ENCODE data around the gene LGMN. TPM values are rescaled to one million over a fixed set of nuclear protein-coding genes. Genes with fewer than 3 reads are reported as not detected.

Gene LGMN
- total and polyA plus RNA-seq, 2 experiments from 2014 or later: 60.0 to 83.5 TPM

DNA sequence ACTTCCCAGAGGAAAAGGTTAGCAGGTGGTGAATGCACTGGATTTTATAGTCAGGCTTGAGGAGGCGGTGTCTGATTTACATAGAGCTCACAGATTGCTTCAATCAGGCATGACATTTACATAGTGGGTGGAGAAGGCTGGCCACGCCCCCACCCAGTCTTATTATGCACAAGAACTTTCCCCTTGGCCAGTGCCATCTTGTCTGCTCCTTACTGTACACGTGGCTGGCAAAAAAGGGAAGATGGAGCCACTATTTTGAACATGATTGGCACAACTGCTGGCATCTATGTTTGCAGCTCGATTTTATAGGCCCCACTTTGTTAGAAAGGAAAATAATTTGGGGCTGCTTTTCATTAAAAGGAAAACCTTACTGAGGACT, 10.9 kb upstream of the LGMN start:
- ATAC-seq: peak; percentile 66
- Histone ChIP-seq H3K27me3 (ENCODE audit: insufficient read depth) (no peaks in the 10 kb centered on the region), H3K9me2 (ENCODE audit: insufficient read depth) (peaks cover 5% of the 10 kb centered on the region; the same call in 1 of the 2 replicates), H3K79me2 (replicated peaks; ENCODE audit: insufficient read depth) (no peaks in the 10 kb centered on the region), H3K27ac (ENCODE audit: low read depth) (no peak overlapping the region), H3F3A (replicated peaks; ENCODE audit: low read depth) (no peaks in the 10 kb centered on the region), H3K4me1 (ENCODE audit: insufficient read depth) (no peaks in the 10 kb centered on the region), H3K4me2 (no peak overlapping the region), H4K20me1 (replicated peaks; ENCODE audit: insufficient read depth) (no peaks in the 10 kb centered on the region), H2AFZ (no peak overlapping the region), H3K36me3 (ENCODE audit: insufficient read depth) (no peaks in the 10 kb centered on the region), H3K4me3 (no peak overlapping the region)
- H3K4me1 Mint-ChIP-seq: no peaks in the 10 kb centered on the region
- H3K27ac Mint-ChIP-seq: no peak overlapping the region
- no peak overlapping the region for H3K4me3 Mint-ChIP-seq
- H3K9me3 Mint-ChIP-seq: no peaks in the 10 kb centered on the region
- DNase-seq (ENCODE audit: low spot score): peak; percentile 39
- H3K27me3 Mint-ChIP-seq (ENCODE audit: insufficient read depth, low read depth, poor library complexity): peaks cover 12% of the 10 kb centered on the region
- TF ChIP-seq ZNF331 (CRISPR knock-in tag; IDR thresholded peaks at IDR 0.05; ENCODE audit: low read depth) (no peak), ZNF114 (CRISPR knock-in tag; IDR thresholded peaks at IDR 0.05) (no peak), JUNB (IDR thresholded peaks at IDR 0.05; ENCODE audit: unreplicated experiment) (no peak), POLR2AphosphoS5 (IDR thresholded peaks at IDR 0.05; ENCODE audit: low read depth) (no peak)
- TF ChIP-seq, protein P1, sequence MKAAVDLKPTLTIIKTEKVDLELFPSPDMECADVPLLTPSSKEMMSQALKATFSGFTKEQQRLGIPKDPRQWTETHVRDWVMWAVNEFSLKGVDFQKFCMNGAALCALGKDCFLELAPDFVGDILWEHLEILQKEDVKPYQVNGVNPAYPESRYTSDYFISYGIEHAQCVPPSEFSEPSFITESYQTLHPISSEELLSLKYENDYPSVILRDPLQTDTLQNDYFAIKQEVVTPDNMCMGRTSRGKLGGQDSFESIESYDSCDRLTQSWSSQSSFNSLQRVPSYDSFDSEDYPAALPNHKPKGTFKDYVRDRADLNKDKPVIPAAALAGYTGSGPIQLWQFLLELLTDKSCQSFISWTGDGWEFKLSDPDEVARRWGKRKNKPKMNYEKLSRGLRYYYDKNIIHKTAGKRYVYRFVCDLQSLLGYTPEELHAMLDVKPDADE (IDR thresholded peaks at IDR 0.05): no peak
- no peaks in the 10 kb centered on the region for H3K36me3 Mint-ChIP-seq (ENCODE audit: low read depth)

DNA sequence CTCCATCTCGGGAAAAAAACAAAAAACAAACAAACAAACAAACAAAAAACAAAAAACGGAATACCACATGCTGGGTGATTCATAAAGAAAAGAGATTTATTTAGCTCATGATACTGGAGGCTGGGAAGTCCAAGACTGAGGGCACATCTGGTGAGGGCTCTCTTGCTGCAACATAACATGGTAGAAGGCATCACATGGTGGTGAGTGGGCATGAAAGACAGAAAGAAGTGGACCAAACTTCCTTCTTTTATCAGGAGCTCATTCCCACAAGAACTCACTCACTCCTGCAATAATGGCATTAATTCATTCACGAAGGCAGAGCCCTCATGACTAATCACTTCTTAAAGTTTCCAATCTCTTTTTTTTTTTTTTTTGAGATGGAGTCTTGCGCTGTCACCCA, 8.0 kb upstream of the LGMN start:
- H3K4me2 ChIP-seq: no peak overlapping the region
- no peaks in the 10 kb centered on the region for H3K36me3 ChIP-seq (ENCODE audit: insufficient read depth)
- H4K20me1 ChIP-seq (replicated peaks; ENCODE audit: insufficient read depth): no peaks in the 10 kb centered on the region
- no peaks in the 10 kb centered on the region for H3K27me3 ChIP-seq (ENCODE audit: insufficient read depth)
- Mint-ChIP-seq H3K27ac (no peak overlapping the region), H3K27me3 (ENCODE audit: insufficient read depth, low read depth, poor library complexity) (peaks cover 13% of the 10 kb centered on the region), H3K9me3 (no peaks in the 10 kb centered on the region), H3K4me3 (no peak overlapping the region), H3K4me1 (no peaks in the 10 kb centered on the region), H3K36me3 (ENCODE audit: low read depth) (no peaks in the 10 kb centered on the region)
- DNase-seq (ENCODE audit: low spot score) (no peak), ATAC-seq (no peak)
- no peaks in the 10 kb centered on the region for H3K79me2 ChIP-seq (replicated peaks; ENCODE audit: insufficient read depth)
- H3K4me1 ChIP-seq (ENCODE audit: insufficient read depth): no peaks in the 10 kb centered on the region
- H2AFZ ChIP-seq: no peak overlapping the region
- H3K9me2 ChIP-seq (ENCODE audit: insufficient read depth): peaks cover 5% of the 10 kb centered on the region; the same call in 1 of the 2 replicates
- H3F3A ChIP-seq (replicated peaks; ENCODE audit: low read depth): no peaks in the 10 kb centered on the region
- no peak overlapping the region for H3K4me3 ChIP-seq
- no peak overlapping the region for H3K27ac ChIP-seq (ENCODE audit: low read depth)
- TF ChIP-seq, protein P2, sequence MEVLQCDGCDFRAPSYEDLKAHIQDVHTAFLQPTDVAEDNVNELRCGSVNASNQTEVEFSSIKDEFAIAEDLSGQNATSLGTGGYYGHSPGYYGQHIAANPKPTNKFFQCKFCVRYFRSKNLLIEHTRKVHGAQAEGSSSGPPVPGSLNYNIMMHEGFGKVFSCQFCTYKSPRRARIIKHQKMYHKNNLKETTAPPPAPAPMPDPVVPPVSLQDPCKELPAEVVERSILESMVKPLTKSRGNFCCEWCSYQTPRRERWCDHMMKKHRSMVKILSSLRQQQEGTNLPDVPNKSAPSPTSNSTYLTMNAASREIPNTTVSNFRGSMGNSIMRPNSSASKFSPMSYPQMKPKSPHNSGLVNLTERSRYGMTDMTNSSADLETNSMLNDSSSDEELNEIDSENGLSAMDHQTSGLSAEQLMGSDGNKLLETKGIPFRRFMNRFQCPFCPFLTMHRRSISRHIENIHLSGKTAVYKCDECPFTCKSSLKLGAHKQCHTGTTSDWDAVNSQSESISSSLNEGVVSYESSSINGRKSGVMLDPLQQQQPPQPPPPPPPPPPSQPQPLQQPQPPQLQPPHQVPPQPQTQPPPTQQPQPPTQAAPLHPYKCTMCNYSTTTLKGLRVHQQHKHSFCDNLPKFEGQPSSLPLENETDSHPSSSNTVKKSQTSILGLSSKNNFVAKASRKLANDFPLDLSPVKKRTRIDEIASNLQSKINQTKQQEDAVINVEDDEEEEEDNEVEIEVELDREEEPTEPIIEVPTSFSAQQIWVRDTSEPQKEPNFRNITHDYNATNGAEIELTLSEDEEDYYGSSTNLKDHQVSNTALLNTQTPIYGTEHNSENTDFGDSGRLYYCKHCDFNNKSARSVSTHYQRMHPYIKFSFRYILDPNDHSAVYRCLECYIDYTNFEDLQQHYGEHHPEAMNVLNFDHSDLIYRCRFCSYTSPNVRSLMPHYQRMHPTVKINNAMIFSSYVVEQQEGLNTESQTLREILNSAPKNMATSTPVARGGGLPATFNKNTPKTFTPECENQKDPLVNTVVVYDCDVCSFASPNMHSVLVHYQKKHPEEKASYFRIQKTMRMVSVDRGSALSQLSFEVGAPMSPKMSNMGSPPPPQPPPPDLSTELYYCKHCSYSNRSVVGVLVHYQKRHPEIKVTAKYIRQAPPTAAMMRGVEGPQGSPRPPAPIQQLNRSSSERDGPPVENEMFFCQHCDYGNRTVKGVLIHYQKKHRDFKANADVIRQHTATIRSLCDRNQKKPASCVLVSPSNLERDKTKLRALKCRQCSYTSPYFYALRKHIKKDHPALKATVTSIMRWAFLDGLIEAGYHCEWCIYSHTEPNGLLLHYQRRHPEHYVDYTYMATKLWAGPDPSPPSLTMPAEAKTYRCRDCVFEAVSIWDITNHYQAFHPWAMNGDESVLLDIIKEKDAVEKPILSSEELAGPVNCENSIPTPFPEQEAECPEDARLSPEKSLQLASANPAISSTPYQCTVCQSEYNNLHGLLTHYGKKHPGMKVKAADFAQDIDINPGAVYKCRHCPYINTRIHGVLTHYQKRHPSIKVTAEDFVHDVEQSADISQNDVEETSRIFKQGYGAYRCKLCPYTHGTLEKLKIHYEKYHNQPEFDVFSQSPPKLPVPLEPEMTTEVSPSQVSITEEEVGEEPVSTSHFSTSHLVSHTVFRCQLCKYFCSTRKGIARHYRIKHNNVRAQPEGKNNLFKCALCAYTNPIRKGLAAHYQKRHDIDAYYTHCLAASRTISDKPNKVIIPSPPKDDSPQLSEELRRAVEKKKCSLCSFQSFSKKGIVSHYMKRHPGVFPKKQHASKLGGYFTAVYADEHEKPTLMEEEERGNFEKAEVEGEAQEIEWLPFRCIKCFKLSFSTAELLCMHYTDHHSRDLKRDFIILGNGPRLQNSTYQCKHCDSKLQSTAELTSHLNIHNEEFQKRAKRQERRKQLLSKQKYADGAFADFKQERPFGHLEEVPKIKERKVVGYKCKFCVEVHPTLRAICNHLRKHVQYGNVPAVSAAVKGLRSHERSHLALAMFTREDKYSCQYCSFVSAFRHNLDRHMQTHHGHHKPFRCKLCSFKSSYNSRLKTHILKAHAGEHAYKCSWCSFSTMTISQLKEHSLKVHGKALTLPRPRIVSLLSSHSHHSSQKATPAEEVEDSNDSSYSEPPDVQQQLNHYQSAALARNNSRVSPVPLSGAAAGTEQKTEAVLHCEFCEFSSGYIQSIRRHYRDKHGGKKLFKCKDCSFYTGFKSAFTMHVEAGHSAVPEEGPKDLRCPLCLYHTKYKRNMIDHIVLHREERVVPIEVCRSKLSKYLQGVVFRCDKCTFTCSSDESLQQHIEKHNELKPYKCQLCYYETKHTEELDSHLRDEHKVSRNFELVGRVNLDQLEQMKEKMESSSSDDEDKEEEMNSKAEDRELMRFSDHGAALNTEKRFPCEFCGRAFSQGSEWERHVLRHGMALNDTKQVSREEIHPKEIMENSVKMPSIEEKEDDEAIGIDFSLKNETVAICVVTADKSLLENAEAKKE (CRISPR knock-in tag; IDR thresholded peaks at IDR 0.05): no peak
- TF ChIP-seq ZNF331 (CRISPR knock-in tag; IDR thresholded peaks at IDR 0.05; ENCODE audit: low read depth): no peak
- TF ChIP-seq, protein P1 (IDR thresholded peaks at IDR 0.05): no peak
- TF ChIP-seq, protein P3, sequence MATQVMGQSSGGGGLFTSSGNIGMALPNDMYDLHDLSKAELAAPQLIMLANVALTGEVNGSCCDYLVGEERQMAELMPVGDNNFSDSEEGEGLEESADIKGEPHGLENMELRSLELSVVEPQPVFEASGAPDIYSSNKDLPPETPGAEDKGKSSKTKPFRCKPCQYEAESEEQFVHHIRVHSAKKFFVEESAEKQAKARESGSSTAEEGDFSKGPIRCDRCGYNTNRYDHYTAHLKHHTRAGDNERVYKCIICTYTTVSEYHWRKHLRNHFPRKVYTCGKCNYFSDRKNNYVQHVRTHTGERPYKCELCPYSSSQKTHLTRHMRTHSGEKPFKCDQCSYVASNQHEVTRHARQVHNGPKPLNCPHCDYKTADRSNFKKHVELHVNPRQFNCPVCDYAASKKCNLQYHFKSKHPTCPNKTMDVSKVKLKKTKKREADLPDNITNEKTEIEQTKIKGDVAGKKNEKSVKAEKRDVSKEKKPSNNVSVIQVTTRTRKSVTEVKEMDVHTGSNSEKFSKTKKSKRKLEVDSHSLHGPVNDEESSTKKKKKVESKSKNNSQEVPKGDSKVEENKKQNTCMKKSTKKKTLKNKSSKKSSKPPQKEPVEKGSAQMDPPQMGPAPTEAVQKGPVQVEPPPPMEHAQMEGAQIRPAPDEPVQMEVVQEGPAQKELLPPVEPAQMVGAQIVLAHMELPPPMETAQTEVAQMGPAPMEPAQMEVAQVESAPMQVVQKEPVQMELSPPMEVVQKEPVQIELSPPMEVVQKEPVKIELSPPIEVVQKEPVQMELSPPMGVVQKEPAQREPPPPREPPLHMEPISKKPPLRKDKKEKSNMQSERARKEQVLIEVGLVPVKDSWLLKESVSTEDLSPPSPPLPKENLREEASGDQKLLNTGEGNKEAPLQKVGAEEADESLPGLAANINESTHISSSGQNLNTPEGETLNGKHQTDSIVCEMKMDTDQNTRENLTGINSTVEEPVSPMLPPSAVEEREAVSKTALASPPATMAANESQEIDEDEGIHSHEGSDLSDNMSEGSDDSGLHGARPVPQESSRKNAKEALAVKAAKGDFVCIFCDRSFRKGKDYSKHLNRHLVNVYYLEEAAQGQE (IDR thresholded peaks at IDR 0.05; ENCODE audit: unreplicated experiment): no peak
- TF ChIP-seq, protein P4, sequence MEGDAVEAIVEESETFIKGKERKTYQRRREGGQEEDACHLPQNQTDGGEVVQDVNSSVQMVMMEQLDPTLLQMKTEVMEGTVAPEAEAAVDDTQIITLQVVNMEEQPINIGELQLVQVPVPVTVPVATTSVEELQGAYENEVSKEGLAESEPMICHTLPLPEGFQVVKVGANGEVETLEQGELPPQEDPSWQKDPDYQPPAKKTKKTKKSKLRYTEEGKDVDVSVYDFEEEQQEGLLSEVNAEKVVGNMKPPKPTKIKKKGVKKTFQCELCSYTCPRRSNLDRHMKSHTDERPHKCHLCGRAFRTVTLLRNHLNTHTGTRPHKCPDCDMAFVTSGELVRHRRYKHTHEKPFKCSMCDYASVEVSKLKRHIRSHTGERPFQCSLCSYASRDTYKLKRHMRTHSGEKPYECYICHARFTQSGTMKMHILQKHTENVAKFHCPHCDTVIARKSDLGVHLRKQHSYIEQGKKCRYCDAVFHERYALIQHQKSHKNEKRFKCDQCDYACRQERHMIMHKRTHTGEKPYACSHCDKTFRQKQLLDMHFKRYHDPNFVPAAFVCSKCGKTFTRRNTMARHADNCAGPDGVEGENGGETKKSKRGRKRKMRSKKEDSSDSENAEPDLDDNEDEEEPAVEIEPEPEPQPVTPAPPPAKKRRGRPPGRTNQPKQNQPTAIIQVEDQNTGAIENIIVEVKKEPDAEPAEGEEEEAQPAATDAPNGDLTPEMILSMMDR (conservative IDR thresholded peaks at IDR 0.05; ENCODE audit: low read depth in 2 of 2): no peak

Data from GM23338 (cell line).